Panc1 (cell line): ENCODE data around the gene UHRF2. TPM values are rescaled to one million over a fixed set of nuclear protein-coding genes. Genes with fewer than 3 reads are reported as not detected.

ENCODE experiments used
- ATAC-seq: fragments of 200-7000 bp; cut with Tn5 transposase; 2 replicates; pipeline ENCODE4 v1.9.1; 2020; ENCODE audit warnings: mild to moderate bottlenecking, moderate library complexity
- BruUV-seq: library from RNA; stranded (reverse); fragments of 400-500 nt; replicated peaks from 2 replicates; lab custom pipeline; 2021; lab: Mats Ljungman, UMichigan
- CTCF ChIA-PET: fragments of 300-600 bp; sonication (Branson Sonifier 250); formaldehyde crosslinking; loops from one replicate; lab custom pipeline; 2022; ENCODE audit warnings: antibody characterized with exemption; lab: Charles Lee
- POLR2A ChIA-PET: fragments of 300-600 bp; sonication (Branson Sonifier 250); formaldehyde crosslinking; loops from one replicate; lab custom pipeline; 2022; ENCODE audit warnings: antibody characterized with exemption; lab: Charles Lee
- DNase-seq: peaks from one replicate; pipeline ENCODE4 v3.0.0-alpha.2; 2010; ENCODE audit warnings: low read depth, low spot score
- H3K27ac ChIP-seq: 2 replicates; pipeline ENCODE4 v1.5.1; 2011; ENCODE audit warnings: mild to moderate bottlenecking, low read length, inconsistent platforms
- H3K27me3 ChIP-seq: fragments of 200-500 bp; sonication (Bioruptor generic); 2 replicates; pipeline ENCODE4 v1.6.0; 2014; ENCODE audit warnings: low read length, inconsistent platforms; ENCODE audit not compliant: control insufficient read depth, insufficient read depth
- H3K36me3 ChIP-seq: fragments of 200-500 bp; sonication (Bioruptor generic); 2 replicates; pipeline ENCODE4 v1.5.1; 2014; ENCODE audit warnings: inconsistent platforms, mild to moderate bottlenecking, low read length, moderate library complexity; ENCODE audit not compliant: control insufficient read depth, insufficient read depth
- H3K4me1 ChIP-seq: 2 replicates; pipeline ENCODE4 v1.5.1; 2011; ENCODE audit warnings: inconsistent platforms, mild to moderate bottlenecking, low read length, moderate library complexity; ENCODE audit not compliant: control insufficient read depth, insufficient read depth
- H3K4me3 ChIP-seq, 2 experiments: 2 replicates each; pipeline ENCODE4 v1.5.1; 2011 to 2012; ENCODE audit warnings: low read depth in 2 of 2, low read length in 2 of 2, mild to moderate bottlenecking in 2 of 2, inconsistent platforms in 1 of 2, moderate library complexity in 1 of 2
- H3K9me3 ChIP-seq: fragments of 200-500 bp; sonication (Bioruptor generic); 2 replicates; pipeline ENCODE4 v1.5.1; 2014; ENCODE audit warnings: low read depth, mild to moderate bottlenecking, inconsistent platforms, low read length, moderate library complexity; ENCODE audit not compliant: control insufficient read depth, insufficient read depth
- POLR2AphosphoS5 ChIP-seq: IDR thresholded peaks from 2 replicates; pipeline ENCODE4 v1.6.1; 2012; ENCODE audit warnings: mild to moderate bottlenecking, low read depth, low read length, moderate library complexity
- SIN3A ChIP-seq: IDR thresholded peaks from 2 replicates; pipeline ENCODE4 v1.6.1; 2012; ENCODE audit warnings: low read depth, mild to moderate bottlenecking, low read length, moderate library complexity, borderline replicate concordance; ENCODE audit not compliant: insufficient read depth
- TCF7L2 ChIP-seq: IDR thresholded peaks from 2 replicates; pipeline ENCODE4 v1.6.1; 2011; ENCODE audit warnings: mild to moderate bottlenecking, low read depth, low read length, inconsistent platforms
- in situ Hi-C: cut with HindIII; loops from 2 replicates; pipeline ENCODE4 v1.10.0; 2016; ENCODE audit warnings: low sequenced_read_pairs, low pct_unique_long_range_greater_than_20kb
- intact Hi-C: fragments of 100-400 bp; cut with micrococcal nuclease; formaldehyde crosslinking; loops from one replicate; pipeline ENCODE4 v1.10.0; 2022; ENCODE audit not compliant: unreplicated experiment
- total RNA-seq: library from RNA; stranded (reverse); gene quantifications from one replicate; pipeline ENCODE4 v1.2.1, GENCODE V29; 2021; ENCODE audit not compliant: unreplicated experiment
- TF ChIP-seq, protein P1 (sequence below): fragments of 450-650 bp; IDR thresholded peaks from 2 replicates; pipeline ENCODE4 v1.5.1; 2017; ENCODE audit warnings: mild to moderate bottlenecking
- TF ChIP-seq, protein P2 (sequence below), 2 experiments: IDR thresholded peaks; 2 replicates each; pipeline ENCODE4 v1.6.1; 2011 to 2012; ENCODE audit warnings: low read depth in 2 of 2, control low read depth in 1 of 2, low read length in 1 of 2, mild to moderate bottlenecking in 1 of 2, moderate library complexity in 1 of 2; ENCODE audit not compliant: insufficient read depth in 1 of 2

Gene UHRF2
- total RNA-seq, 1 experiment from 2014 or later, result 17.2 TPM

- in situ Hi-C loops, result no loop called here
- Histone ChIP-seq H3K27ac (no peak overlapping the region), H3K4me3 (no peak overlapping the region), H3K36me3 (no peaks in the 10 kb centered on the region), H3K9me3 (no peaks in the 10 kb centered on the region), H3K4me1 (no peaks in the 10 kb centered on the region), H3K27me3 (no peaks in the 10 kb centered on the region)
- no peak for TF ChIP-seq SIN3A
- TF ChIP-seq, protein P1, sequence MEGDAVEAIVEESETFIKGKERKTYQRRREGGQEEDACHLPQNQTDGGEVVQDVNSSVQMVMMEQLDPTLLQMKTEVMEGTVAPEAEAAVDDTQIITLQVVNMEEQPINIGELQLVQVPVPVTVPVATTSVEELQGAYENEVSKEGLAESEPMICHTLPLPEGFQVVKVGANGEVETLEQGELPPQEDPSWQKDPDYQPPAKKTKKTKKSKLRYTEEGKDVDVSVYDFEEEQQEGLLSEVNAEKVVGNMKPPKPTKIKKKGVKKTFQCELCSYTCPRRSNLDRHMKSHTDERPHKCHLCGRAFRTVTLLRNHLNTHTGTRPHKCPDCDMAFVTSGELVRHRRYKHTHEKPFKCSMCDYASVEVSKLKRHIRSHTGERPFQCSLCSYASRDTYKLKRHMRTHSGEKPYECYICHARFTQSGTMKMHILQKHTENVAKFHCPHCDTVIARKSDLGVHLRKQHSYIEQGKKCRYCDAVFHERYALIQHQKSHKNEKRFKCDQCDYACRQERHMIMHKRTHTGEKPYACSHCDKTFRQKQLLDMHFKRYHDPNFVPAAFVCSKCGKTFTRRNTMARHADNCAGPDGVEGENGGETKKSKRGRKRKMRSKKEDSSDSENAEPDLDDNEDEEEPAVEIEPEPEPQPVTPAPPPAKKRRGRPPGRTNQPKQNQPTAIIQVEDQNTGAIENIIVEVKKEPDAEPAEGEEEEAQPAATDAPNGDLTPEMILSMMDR, result no peak
- TF ChIP-seq, protein P2, sequence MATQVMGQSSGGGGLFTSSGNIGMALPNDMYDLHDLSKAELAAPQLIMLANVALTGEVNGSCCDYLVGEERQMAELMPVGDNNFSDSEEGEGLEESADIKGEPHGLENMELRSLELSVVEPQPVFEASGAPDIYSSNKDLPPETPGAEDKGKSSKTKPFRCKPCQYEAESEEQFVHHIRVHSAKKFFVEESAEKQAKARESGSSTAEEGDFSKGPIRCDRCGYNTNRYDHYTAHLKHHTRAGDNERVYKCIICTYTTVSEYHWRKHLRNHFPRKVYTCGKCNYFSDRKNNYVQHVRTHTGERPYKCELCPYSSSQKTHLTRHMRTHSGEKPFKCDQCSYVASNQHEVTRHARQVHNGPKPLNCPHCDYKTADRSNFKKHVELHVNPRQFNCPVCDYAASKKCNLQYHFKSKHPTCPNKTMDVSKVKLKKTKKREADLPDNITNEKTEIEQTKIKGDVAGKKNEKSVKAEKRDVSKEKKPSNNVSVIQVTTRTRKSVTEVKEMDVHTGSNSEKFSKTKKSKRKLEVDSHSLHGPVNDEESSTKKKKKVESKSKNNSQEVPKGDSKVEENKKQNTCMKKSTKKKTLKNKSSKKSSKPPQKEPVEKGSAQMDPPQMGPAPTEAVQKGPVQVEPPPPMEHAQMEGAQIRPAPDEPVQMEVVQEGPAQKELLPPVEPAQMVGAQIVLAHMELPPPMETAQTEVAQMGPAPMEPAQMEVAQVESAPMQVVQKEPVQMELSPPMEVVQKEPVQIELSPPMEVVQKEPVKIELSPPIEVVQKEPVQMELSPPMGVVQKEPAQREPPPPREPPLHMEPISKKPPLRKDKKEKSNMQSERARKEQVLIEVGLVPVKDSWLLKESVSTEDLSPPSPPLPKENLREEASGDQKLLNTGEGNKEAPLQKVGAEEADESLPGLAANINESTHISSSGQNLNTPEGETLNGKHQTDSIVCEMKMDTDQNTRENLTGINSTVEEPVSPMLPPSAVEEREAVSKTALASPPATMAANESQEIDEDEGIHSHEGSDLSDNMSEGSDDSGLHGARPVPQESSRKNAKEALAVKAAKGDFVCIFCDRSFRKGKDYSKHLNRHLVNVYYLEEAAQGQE (IDR thresholded peaks at IDR 0.05; ENCODE audit: insufficient read depth in 1 of 2, low read depth in 2 of 2, low read length in 1 of 2), result no peak
- no peak for TF ChIP-seq POLR2AphosphoS5
- no peak for TF ChIP-seq TCF7L2
- intact Hi-C loops, result no loop called here
- ATAC-seq, result no peak
- POLR2A ChIA-PET, result interaction anchor here (0.5 kb wide), 1 partner anchor 1176 kb away, joined by 3 read pairs; no protein-coding TSS in a partner anchor
- CTCF ChIA-PET, result no interaction called here
- BruUV-seq, result no TSS peak
- DNase-seq, result no peak
These were observed 139.0 kb downstream of the UHRF2 start for GRCh38 chr9:6552033-6552432.

DNA sequence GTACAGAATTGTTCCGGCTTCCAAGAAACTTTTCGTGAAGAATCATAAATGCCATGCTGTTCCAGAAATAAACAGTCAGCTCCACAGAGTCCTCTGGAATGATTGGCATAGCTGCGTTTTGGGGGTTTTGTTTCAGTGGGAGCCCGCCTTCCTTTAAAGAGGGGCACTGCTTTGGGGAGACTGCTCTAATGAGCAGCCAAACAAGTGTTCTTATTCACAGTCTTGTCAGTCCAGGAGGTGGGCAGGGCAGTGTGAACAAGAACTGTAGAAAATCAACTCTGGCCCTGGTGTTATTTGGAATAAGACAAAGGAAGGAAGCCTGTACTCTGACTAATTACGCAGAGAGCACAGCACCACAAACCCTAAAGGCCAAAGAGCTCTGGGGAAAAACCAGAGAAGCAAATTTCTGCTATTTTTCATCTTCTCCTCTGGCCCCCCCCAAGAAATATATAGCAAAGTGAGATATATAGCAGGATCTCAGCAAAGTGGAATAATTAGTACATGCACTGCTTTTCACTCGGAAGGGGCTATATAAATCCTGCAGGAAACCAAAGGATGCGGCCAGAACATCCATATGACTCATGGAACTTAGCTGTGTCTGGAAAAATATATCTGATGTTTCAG lies 139.6 kb downstream of the UHRF2 start:
- H3K36me3 ChIP-seq, result no peaks in the 10 kb centered on the region
- ChIA-PET POLR2A (interaction anchor here (0.5 kb wide), 1 partner anchor 1175 kb away, joined by 3 read pairs; no protein-coding TSS in a partner anchor), CTCF (no interaction called here)
- no TSS peak for BruUV-seq
- no peak overlapping the region for H3K4me3 ChIP-seq
- intact Hi-C loops, result no loop called here
- H3K27ac ChIP-seq, result no peak overlapping the region
- no peak for TF ChIP-seq TCF7L2
- no peak for TF ChIP-seq SIN3A
- TF ChIP-seq, protein P2 (IDR thresholded peaks at IDR 0.05; ENCODE audit: insufficient read depth in 1 of 2, low read depth in 2 of 2, low read length in 1 of 2), result no peak
- TF ChIP-seq, protein P1, result no peak
- no peak for TF ChIP-seq POLR2AphosphoS5
- in situ Hi-C loops, result no loop called here
- no peak for ATAC-seq
- DNase-seq, result no peak
- no peaks in the 10 kb centered on the region for H3K9me3 ChIP-seq
- H3K4me1 ChIP-seq, result no peaks in the 10 kb centered on the region
- no peaks in the 10 kb centered on the region for H3K27me3 ChIP-seq
